K562 (cell line): ENCODE data around the gene B4GALNT2. TPM values are rescaled to one million over a fixed set of nuclear protein-coding genes. Genes with fewer than 3 reads are reported as not detected.
"Not testable (repeated sequence)": the region's sequence is repeated elsewhere in the genome, so short reads cannot be mapped to it uniquely, and the experiment has no call there.

Experiments used
- ATAC-seq: fragments of 200-7000 bp; cut with Tn5 transposase; 3 replicates; pipeline ENCODE4 v1.9.1; 2020; ENCODE audit warnings: moderate library complexity
- BruUV-seq: library from RNA; stranded (reverse); fragments of 400-500 nt; replicated peaks from 2 replicates; lab custom pipeline; 2021; lab: Mats Ljungman, UMichigan
- CTCF ChIA-PET: fragments of 300-600 bp; formaldehyde crosslinking; extraction: SDS; loops from one replicate; lab custom pipeline; 2021; ENCODE audit warnings: low intra/inter-chr PET ratio; lab: Yijun Ruan, JAX
- POLR2A ChIA-PET: fragments of 300-600, 350-650 bp; sonication (Branson Sonifier 250); formaldehyde crosslinking; extraction: SDS; loops from one replicate; lab custom pipeline; 2021; ENCODE audit warnings: antibody characterized with exemption, inconsistent platforms; lab: Yijun Ruan, JAX
- DNase-seq, 4 experiments: peaks; one replicate each; pipeline versions ENCODE4 v3.0.0 to v3.0.0-alpha.2; 2011 to 2018; ENCODE audit warnings: low spot score in 3 of 4, mixed read lengths in 3 of 4; ENCODE audit errors: extremely low read depth in 1 of 4
- FAIRE-seq: peaks from 2 replicates; lab custom pipeline; 2011; peaks lifted over from hg19 to GRCh38; lab: Jason Lieb, UNC
- H2AFZ ChIP-seq: 2 replicates; pipeline ENCODE4 v1.6.0; 2011; ENCODE audit warnings: low read depth, low read length, control low read depth, inconsistent platforms
- H3K27ac ChIP-seq: fragments of 200-600 bp; 3 replicates; pipeline ENCODE4 v1.8.0; 2011; ENCODE audit warnings: low read depth, mild to moderate bottlenecking, control low read depth, inconsistent platforms, low read length, moderate library complexity, mixed read lengths; ENCODE audit errors: extremely low read depth
- H3K27me3 ChIP-seq, 2 experiments: fragments of 300-600 bp in 1 of 2; 2 replicates in 1 of 2; 3 replicates in 1 of 2; pipeline versions ENCODE4 v1.6.0 to v1.8.0; 2011; ENCODE audit warnings: inconsistent platforms in 2 of 2, low read length in 2 of 2, mild to moderate bottlenecking in 1 of 2, mixed read lengths in 1 of 2, moderate library complexity in 1 of 2; ENCODE audit not compliant: control insufficient read depth in 2 of 2, insufficient read depth in 2 of 2
- H3K36me3 ChIP-seq: fragments of 300-600 bp; 3 replicates; pipeline ENCODE4 v1.8.0; 2011; ENCODE audit warnings: mild to moderate bottlenecking, low read length, inconsistent platforms; ENCODE audit not compliant: control insufficient read depth, insufficient read depth
- H3K4me1 ChIP-seq, 2 experiments: fragments of 200-600 bp in 1 of 2; replicated peaks in 1 of 2; 2 replicates in 1 of 2; 3 replicates in 1 of 2; pipeline versions ENCODE4 v1.5.1 to v1.8.0; 2011; ENCODE audit warnings: inconsistent platforms in 2 of 2, low read length in 2 of 2, mild to moderate bottlenecking in 1 of 2, mixed read lengths in 1 of 2, moderate library complexity in 1 of 2; ENCODE audit not compliant: control insufficient read depth in 2 of 2, insufficient read depth in 2 of 2
- H3K4me2 ChIP-seq: 2 replicates; pipeline ENCODE4 v1.6.1; 2011; ENCODE audit warnings: low read length, control low read depth, inconsistent platforms, mixed read lengths; ENCODE audit not compliant: insufficient read depth
- H3K4me3 ChIP-seq: fragments of 200-600 bp; sonication (generic), shearing (Covaris generic); 2 replicates; pipeline ENCODE4 v1.5.1; 2016; ENCODE audit warnings: control low read depth, inconsistent platforms
- H3K79me2 ChIP-seq: fragments of 200-600 bp; 3 replicates; pipeline ENCODE4 v1.8.0; 2011; ENCODE audit warnings: low read length, inconsistent platforms; ENCODE audit not compliant: control insufficient read depth, insufficient read depth
- H3K9ac ChIP-seq, 2 experiments: 2 replicates each; pipeline versions ENCODE4 v1.6.0 to v1.6.1; 2011; ENCODE audit warnings: low read depth in 2 of 2, low read length in 2 of 2, control low read depth in 1 of 2, inconsistent platforms in 1 of 2, mild to moderate bottlenecking in 1 of 2, mixed read lengths in 1 of 2; ENCODE audit not compliant: insufficient read depth in 1 of 2
- H3K9me1 ChIP-seq: one replicate; pipeline ENCODE4 v1.6.0; 2011; ENCODE audit warnings: inconsistent platforms, mild to moderate bottlenecking, low read length, moderate library complexity; ENCODE audit not compliant: control insufficient read depth, insufficient read depth
- H3K9me3 ChIP-seq: replicated peaks from 2 replicates; pipeline ENCODE4 v1.5.1; 2011; ENCODE audit warnings: low read depth, low read length, inconsistent platforms; ENCODE audit not compliant: control insufficient read depth, insufficient read depth
- H4K20me1 ChIP-seq: replicated peaks from 2 replicates; pipeline ENCODE4 v1.6.1; 2011; ENCODE audit warnings: low read length, inconsistent platforms, mixed read lengths; ENCODE audit not compliant: control insufficient read depth, insufficient read depth
- ESRRA ChIP-seq: fragments of 450-650 bp; IDR thresholded peaks from 2 replicates; pipeline ENCODE4 v1.6.1; 2014; ENCODE audit warnings: low read depth, mild to moderate bottlenecking, moderate library complexity, borderline replicate concordance
- ETS1 ChIP-seq: conservative IDR thresholded peaks from 2 replicates; pipeline ENCODE4 v1.6.1; 2011; ENCODE audit warnings: low read depth, mild to moderate bottlenecking, low read length; ENCODE audit not compliant: control insufficient read depth
- MNT ChIP-seq, 2 experiments: fragments of 450-650 bp; conservative IDR thresholded peaks; 2 replicates each; pipeline ENCODE4 v1.6.1; 2017; ENCODE audit warnings: mild to moderate bottlenecking in 2 of 2, moderate library complexity in 2 of 2
- SMARCE1 ChIP-seq: fragments of 450-650 bp; IDR thresholded peaks from 2 replicates; pipeline ENCODE4 v1.7.1; 2016; ENCODE audit warnings: mild to moderate bottlenecking
- TRIM24 ChIP-seq, 2 experiments: fragments of 450-650 bp; IDR thresholded peaks; 2 replicates each; pipeline ENCODE4 v1.6.1; 2016
- WGBS: fragments of 100-300 bp; shearing (Covaris generic); methylation state at CpG from one replicate; pipeline ENCODE4 v1.1.6; 2016; ENCODE audit warnings: low coverage, mixed read lengths; ENCODE audit not compliant: insufficient coverage; ENCODE audit errors: missing lambda C conversion rate; 5-methylcytosine and 5-hydroxymethylcytosine counted together
- in situ Hi-C: fragments of 300-500 bp; cut with MboI; formaldehyde crosslinking; loops from 4 replicates; pipeline ENCODE4 v1.15.0; 2018; ENCODE audit warnings: inconsistent platforms, mixed read lengths
- intact Hi-C: fragments of 100-400 bp; cut with micrococcal nuclease; formaldehyde crosslinking; loops from 2 replicates; pipeline ENCODE4 v1.14.2; 2022
- polyA plus RNA-seq, 8 experiments: library from polyadenylated mRNA; depleted of rRNA in 4 of 8; stranded (reverse) in 5 of 8; unstranded in 3 of 8; fragments of >200 nt; fragmentation: Nextera tagmentation in 2 of 8; fragmentation: Illumina TruSeq in 1 of 8; extraction: Ambion mirVana in 2 of 8; extraction: Trizol in 1 of 8; gene quantifications; 2 replicates each; pipeline versions ENCODE4 v1.2.1 to v1.2.3, GENCODE V29; 2011 to 2014; ENCODE audit warnings: inconsistent platforms in 1 of 8, missing spikeins in 1 of 8
- total RNA-seq, 7 experiments: library from RNA; depleted of rRNA in 6 of 7; stranded (reverse); fragments of >200 nt in 6 of 7; fragmentation: Illumina TruSeq in 2 of 7; extraction: Trizol in 2 of 7; gene quantifications; 2 replicates each; pipeline versions ENCODE4 v1.2.1 to v1.2.3, GENCODE V29; 2011 to 2021; ENCODE audit warnings: low replicate concordance in 1 of 7

B4GALNT2 gene
- total and polyA plus RNA-seq, 9 of the 15 experiments (the other 6 are each of a cell fraction or from before 2014, with no cell fraction given), result not detected

GRCh38 chr17:49170216-49170615 lies 37.6 kb downstream of the B4GALNT2 start (continued):
- no peak for TF ChIP-seq ETS1
- no peak for TF ChIP-seq MNT (conservative IDR thresholded peaks at IDR 0.05)
- TF ChIP-seq SMARCE1, result no peak
- no peak for TF ChIP-seq TRIM24 (IDR thresholded peaks at IDR 0.05)
- no peak for TF ChIP-seq ESRRA

DNA sequence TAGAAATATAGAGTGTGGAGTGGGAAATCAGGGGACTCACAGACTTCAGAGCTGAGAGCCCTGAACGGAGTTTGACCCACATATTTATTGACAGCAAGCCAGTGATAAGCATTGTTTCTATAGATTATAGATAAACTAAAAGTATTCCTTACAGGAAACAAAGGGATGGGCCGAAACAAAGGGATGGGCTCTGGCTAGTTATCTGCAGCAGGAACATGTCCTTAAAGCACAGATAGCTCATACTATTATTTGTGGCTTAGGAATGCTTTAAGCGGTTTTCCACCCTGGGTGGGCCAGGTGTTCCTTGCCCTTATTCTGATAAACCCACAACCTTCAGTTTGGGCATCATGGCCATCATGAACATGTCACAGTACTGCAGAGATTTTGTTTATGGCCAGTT lies 38.1 kb downstream of the B4GALNT2 start:
- ATAC-seq, CTCF ChIA-PET, H3K4me2 ChIP-seq: not testable (repeated sequence)

More for the DNA sequence above, 38.1 kb downstream of the B4GALNT2 start:
- intact Hi-C loops, BruUV-seq, H3K4me1 ChIP-seq, DNase-seq, H3K4me3 ChIP-seq, H3K79me2 ChIP-seq, H2AFZ ChIP-seq, H3K9ac ChIP-seq, H3K36me3 ChIP-seq, in situ Hi-C loops, FAIRE-seq, H3K27ac ChIP-seq, H3K9me3 ChIP-seq, H4K20me1 ChIP-seq, H3K9me1 ChIP-seq: not testable (repeated sequence)
- H3K27me3 ChIP-seq, result peaks cover 3 to 32% of the 10 kb centered on the region in 2 experiments; a peak in 3 of 5 replicates
- 0% methylated on average over 3 of the region's 3 CpGs for WGBS
- POLR2A ChIA-PET, result interaction anchor here (0.6 kb wide), 3 partner anchors 22 to 349 kb away, joined by 3 to 5 read pairs (median 4); no protein-coding TSS in a partner anchor
